SW480 (cell line): Measurements from ENCODE around the gene PLXDC2.

Experiments used
- DNase-seq: peaks from one replicate; pipeline ENCODE4 v3.0.0-alpha.2; 2016; ENCODE audit warnings: low spot score

Gene PLXDC2

DNA sequence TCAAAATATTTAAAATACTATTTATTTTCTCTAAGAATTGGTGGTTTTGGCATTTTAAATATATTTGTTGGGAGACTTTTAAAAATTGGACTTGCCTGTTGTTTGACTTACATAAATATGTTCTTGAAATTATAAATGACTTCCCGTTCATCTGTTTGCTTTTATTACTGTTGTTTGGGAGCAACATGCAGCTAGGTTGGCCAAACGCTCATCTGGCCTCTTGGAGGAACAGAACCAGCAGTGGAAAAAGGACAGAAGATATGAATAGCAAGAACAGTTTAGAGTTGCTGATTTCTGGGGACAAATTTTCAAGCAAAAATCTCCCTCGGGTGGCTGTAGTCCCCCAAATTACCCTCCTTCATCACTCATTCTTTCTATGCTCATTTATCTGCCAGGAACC, 41.6 kb downstream of the PLXDC2 start:
- no peak for DNase-seq

GRCh38 chr10:19860107-19860506, 43.9 kb downstream of the PLXDC2 start:
- no peak for DNase-seq

- no peak for DNase-seq
Observed at GRCh38 chr10:19862811-19863515, 46.7 kb downstream of the PLXDC2 start.

- DNase-seq: no peak
Observed at GRCh38 chr10:19865676-19866075, 49.4 kb downstream of the PLXDC2 start.

GRCh38 chr10:19869370-19869769, 53.1 kb downstream of the PLXDC2 start:
- no peak for DNase-seq

DNA sequence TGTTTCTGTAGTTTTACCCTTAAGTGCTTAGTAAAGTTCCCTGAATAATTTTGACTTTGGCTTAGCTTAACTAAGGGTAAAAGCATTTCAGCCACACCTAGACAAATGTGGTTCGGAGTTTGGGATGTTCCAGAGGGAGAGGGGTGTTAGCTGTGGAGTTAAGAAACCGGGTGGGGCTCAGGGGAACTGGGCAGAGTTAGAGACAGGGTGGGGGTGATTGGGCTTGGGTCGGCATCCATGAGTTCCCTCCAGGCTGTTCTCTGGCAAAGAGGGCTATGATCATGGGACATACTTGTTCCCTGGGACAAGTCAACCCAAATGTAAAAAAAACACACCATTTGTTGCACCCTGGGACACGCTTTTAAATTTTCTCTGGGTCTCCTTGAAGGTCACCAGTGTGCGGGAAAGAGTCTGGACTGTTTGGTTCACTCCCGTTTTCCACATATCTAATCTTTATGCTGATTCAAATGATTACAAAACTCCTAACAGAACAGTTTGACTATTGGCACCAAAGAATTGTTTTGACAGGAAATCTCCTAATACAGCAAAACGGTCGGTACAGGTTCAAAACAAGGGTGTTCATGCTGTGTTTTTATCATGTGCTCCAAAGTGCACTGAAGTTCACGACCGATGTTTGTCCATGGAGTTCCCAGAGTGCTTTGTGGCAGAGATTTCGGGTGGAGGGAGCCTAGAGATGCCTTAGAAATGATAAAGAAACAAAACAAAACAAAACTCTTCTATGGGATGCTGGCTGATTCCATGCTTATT, 56.5 kb downstream of the PLXDC2 start:
- DNase-seq: no peak

DNA sequence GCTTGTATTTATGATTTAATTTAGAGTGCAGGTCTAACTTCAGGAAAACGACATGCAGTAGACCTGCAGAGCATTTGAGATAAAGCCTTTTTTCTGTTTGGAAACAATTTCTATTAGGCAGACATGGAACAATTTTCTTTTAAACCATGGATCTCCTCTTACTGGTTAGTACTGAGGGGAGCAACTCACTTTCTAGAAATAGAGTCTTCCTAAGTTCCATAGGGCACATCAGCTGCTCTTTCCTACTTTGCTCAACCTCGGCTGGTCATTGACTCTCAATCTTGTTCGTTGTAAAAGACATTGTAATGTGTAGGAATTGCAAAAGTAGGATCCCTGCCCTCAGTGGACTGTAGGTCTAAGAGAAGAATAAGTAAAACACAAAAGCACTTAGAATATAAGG, 58.0 kb downstream of the PLXDC2 start:
- DNase-seq: no peak

DNA sequence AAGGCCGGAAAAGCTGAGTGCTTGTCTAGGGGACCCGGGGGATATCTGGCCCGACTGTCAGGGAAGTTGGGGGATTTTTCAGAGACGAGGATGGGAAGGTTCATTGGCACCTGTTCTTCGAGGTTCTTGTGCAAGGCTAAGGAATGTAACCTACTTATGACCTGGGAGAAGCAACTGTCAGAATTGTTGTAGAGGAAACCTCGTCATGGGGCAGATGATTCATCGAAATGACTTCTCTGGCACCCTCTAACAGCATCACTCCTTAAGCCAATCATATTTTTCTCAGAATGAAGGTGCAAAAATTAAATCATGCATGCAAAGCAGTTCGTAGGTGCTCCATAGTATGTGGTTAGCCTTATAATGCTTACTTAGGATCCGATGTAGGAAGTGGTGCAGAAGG, 58.6 kb downstream of the PLXDC2 start:
- no peak for DNase-seq

DNA sequence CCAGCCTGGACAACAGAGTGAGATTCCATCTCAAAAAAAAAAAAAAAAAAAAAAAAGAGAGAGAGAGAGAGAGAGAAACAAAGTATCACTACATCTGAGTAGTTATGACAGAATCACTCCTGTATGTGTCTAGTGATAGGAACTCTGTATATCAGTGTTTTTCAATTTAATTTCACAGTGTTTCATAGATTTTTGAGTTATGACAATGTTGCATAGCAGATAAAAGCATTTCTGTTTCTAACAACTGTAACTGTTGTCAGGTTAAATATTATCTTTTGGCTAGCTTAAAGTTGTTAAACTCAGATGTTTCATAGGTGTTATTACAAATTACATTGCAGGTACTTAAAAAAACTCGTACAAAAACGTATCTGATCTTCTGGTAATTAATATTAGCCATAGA, 60.3 kb downstream of the PLXDC2 start:
- DNase-seq: no peak

DNA sequence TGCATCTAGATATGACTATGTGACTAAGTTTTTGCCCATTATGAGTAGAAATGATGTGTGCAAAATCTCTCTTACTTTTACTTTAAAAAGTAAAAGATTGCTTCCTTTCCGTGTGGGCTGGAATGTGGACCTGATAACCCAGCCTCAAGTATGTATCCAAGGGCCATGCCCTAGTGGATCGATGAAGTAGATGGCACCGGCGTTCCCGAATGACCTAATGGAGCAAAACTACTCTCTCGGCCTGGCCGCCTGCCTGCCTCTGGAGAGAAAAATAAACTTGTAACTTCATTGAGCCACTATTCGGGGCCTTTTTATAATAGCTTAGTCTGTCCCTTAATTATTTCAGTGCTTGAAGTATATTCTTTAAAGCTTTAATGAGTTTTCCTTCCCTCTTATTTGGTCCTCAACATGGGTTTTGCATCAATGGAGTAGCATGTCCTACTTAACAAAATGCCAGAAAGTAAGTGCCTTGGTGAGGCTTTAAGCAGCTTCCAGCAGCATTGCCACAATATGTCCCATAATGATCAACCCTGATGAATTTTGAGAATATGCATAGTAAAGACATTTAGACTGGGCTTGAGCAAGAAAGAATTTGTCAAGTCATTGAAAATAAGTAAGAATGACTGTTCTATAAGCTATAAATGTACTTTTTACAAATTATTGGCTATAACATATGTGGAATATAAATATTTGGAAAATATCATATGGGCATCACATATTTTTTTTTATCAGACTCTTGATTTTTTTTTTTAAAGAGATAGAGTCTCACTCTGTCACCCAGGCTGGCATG, 61.4 kb downstream of the PLXDC2 start:
- DNase-seq: no peak

DNA sequence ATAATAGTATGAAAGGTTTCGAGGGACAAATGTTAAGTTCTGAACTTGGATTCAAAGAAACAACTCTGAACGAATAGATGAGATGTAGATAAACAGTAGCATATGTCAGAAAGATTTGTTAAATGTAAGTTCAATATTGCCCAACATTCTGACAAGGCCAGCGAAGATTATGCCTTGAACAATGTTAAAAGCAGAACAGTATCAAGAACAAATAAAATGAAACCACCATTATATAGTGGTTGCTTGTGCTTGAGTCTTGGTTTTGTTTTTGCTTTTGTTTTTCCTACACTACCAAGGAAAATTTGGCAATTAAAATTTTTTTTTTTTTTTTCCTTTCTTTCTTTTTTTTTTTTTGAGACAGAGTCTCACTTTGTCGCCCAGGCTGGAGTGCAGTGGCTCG, 66.4 kb downstream of the PLXDC2 start:
- no peak for DNase-seq

GRCh38 chr10:19888061-19888660, 71.9 kb downstream of the PLXDC2 start:
- no peak for DNase-seq

GRCh38 chr10:19889256-19889655, 73.0 kb downstream of the PLXDC2 start:
- peak; percentile 2 for DNase-seq

- no peak for DNase-seq
Observed at GRCh38 chr10:19891429-19891828, 75.2 kb downstream of the PLXDC2 start.

DNA sequence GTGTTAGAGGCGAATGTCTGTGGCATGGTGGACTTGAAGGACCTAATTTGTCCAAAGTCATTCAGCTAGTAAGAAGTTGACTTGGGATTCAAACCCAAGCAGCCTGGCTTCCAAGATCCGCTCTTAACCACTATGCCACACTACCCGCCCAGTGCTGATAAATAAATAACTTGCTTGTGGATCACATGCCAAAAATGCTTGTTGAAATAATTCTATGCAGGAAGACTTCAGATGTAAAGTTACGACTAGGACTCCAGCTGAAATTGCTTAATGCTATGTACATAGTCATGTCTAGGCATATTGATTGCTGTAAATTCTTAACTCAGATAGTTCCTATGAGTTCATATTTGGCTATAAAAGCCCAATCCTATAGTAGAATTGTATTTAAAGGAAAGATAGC, 76.0 kb downstream of the PLXDC2 start:
- DNase-seq: no peak

- DNase-seq: no peak
Observed at GRCh38 chr10:19892677-19893076, 76.4 kb downstream of the PLXDC2 start.

- no peak for DNase-seq
Observed at GRCh38 chr10:19895500-19895899, 79.3 kb downstream of the PLXDC2 start.

DNA sequence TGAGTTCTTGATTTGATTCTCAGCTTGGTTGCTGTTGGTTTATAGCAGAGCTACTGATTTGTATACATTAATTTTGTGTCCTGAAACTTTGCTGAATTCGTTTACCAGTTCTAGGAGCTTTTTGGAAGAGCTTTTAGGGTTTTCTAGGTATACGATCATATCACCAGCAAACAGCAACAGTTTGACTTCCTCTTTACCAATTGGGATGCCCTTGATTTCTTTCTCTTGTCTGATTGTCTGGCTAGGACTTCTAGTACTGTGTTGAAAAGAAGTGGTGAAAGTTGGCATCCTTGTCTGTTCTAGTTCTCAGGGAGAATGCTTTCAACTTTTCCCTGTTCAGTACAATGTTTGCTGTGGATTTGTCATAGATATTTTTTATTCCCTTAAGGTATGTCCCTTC, 86.2 kb downstream of the PLXDC2 start:
- DNase-seq: no peak

GRCh38 chr10:19904202-19904661, 88.0 kb downstream of the PLXDC2 start:
- no peak for DNase-seq

- DNase-seq: no peak
Observed at GRCh38 chr10:19906108-19906791, 90.0 kb downstream of the PLXDC2 start.

- DNase-seq: no peak
Observed at GRCh38 chr10:19908991-19909696, 92.9 kb downstream of the PLXDC2 start.
